Fibroblast of villous mesenchyme (primary cell): Measurements from ENCODE around the gene CDH20. TPM values are rescaled to one million over a fixed set of nuclear protein-coding genes. Genes with fewer than 3 reads are reported as not detected.

Experiments used
- DNase-seq: peaks from one replicate; pipeline ENCODE4 v3.0.0-alpha.2; 2010; ENCODE audit warnings: low read depth
- H3K4me3 ChIP-seq: 2 replicates; pipeline ENCODE4 v1.5.1; 2011; ENCODE audit warnings: low read depth, mild to moderate bottlenecking, low read length
- total RNA-seq: library from RNA; depleted of rRNA; stranded (reverse); fragments of >200 nt; gene quantifications from 2 replicates; pipeline ENCODE4 v1.2.3, GENCODE V29; 2012
- TF ChIP-seq, protein P1 (sequence below): IDR thresholded peaks from 2 replicates; pipeline ENCODE4 v1.5.1; 2012; ENCODE audit warnings: low read depth, mild to moderate bottlenecking, low read length; ENCODE audit not compliant: insufficient read depth

Gene CDH20
- total RNA-seq, 1 donor, result under 0.01 TPM

DNA sequence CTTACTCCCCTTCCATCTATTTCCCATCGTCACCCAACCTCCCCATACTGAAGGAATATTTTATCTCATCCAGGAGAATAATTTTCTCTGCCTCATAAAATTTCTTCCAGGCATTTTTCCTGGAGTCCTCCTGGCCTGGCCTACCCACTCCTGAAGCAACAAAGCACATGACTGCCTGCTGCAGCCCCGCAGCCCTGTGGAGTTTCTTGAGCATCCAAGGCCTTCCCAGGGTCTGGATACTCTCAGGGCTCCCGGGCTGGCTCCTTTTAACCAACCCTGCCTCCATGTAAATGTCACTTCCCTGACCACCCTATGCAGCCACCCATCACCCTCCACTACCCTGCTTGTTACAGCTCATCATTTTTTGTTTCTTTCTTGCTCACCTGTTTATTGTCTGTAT lies 64.0 kb downstream of the CDH20 start:
- H3K4me3 ChIP-seq, result no peak overlapping the region
- TF ChIP-seq, protein P1, sequence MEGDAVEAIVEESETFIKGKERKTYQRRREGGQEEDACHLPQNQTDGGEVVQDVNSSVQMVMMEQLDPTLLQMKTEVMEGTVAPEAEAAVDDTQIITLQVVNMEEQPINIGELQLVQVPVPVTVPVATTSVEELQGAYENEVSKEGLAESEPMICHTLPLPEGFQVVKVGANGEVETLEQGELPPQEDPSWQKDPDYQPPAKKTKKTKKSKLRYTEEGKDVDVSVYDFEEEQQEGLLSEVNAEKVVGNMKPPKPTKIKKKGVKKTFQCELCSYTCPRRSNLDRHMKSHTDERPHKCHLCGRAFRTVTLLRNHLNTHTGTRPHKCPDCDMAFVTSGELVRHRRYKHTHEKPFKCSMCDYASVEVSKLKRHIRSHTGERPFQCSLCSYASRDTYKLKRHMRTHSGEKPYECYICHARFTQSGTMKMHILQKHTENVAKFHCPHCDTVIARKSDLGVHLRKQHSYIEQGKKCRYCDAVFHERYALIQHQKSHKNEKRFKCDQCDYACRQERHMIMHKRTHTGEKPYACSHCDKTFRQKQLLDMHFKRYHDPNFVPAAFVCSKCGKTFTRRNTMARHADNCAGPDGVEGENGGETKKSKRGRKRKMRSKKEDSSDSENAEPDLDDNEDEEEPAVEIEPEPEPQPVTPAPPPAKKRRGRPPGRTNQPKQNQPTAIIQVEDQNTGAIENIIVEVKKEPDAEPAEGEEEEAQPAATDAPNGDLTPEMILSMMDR, result no peak

DNA sequence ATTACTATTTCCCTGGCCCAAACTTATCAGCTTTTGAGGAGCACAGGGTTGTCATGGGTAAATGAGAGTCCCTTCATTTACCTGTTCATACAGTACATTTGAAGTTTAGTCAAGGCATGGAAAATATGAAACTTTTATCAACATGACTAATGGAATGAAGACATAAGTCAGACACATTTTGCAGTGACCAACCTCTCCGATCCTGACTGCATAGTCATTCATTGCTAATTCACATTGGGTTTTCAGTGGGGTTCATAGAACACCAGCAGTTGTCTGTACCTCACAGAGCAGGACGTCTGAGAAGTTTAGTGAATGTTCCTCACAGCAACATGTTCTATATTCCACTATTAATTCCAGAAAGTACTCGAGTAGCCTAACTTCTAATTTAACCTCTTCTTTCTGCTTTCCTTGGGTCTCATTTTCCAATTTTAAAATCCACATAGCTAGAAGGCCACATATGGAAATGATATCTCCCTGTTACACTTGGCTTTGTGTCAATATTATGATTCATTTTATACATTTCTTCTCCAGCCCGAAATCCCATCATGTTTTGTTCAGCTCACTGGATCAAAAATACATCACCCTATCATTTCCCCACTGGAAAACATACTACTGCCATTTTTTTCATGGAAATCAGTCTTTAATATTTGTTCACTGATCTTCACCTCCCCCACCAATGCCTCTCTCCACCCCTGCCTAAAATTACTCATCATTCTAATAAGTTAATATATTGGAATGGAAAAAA lies 65.9 kb downstream of the CDH20 start:
- TF ChIP-seq, protein P1, result no peak
- peak; percentile 16 for DNase-seq
- no peak overlapping the region for H3K4me3 ChIP-seq

More for the DNA sequence above, 64.0 kb downstream of the CDH20 start:
- no peak for DNase-seq

DNA sequence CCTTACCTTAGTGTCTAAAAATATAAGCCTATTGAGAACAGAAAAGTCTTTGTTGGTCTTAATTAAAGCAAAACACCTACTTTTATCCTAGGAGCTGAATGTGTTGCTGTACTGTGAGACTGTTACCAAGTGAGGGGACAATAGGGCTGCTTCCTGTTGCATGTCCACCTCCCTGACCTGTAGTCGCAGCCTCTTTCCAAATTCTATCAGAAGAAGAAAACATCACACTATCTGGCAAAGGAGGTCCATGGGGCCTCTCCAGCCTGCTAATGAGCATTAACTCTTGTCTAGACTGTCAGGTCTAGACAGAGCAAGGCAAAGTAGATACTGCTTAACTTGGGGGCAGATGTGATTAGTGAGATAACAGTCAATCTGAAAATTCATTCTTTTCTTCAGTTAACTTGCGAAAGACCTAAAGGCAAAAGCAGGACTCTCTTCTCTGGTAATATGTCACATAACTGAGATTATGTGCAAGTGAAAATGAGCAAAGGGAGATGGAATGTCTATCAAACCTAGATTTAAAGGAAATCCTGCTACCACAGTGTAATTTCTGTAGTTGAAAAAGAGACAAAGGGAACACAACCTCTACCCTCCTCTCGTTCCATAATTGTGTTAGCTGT lies 66.9 kb downstream of the CDH20 start:
- DNase-seq, result no peak
- H3K4me3 ChIP-seq, result no peak overlapping the region
- TF ChIP-seq, protein P1, result no peak

DNA sequence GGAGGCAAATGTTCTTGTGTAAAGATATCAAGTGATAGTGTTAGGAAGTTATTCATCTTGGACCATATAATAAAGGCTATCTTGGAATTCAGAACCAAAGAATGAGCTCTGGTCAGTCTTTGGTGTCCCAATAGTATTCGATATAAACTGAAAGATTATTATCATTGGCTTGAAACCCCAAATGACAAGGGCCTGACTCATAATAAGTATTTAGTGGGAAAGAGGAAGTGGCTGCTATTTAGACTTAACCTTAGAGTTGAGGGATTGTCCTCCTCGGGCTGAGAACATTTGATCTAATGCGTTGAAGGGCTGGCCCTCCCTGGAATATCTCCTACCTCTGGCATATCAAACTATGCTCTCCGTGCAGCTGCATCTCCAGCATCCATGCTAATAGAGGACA lies 67.5 kb downstream of the CDH20 start:
- peak; percentile 17 for DNase-seq

DNA sequence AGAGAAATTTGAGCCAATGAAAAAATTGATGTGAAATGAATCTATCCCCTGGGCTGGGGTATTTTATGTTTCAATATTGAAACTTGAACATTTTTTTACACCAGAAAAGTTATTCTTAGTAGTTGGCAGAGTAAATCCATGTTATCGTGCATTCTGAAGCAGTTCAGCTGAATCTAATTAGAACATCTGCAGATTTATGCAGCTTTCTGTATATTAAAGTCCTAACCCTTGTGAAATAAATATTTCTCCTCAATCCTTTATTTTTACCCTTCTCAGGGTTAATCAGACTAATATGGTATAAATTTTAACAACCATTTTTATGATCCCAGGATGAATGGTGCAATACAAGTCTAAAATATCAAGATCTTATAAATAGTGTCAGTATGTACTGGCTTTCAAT lies 69.5 kb downstream of the CDH20 start:
- DNase-seq, result no peak
- TF ChIP-seq, protein P1, result no peak
- no peak overlapping the region for H3K4me3 ChIP-seq

More for the DNA sequence above, 67.5 kb downstream of the CDH20 start:
- H3K4me3 ChIP-seq, result no peak overlapping the region
- TF ChIP-seq, protein P1, result no peak

DNA sequence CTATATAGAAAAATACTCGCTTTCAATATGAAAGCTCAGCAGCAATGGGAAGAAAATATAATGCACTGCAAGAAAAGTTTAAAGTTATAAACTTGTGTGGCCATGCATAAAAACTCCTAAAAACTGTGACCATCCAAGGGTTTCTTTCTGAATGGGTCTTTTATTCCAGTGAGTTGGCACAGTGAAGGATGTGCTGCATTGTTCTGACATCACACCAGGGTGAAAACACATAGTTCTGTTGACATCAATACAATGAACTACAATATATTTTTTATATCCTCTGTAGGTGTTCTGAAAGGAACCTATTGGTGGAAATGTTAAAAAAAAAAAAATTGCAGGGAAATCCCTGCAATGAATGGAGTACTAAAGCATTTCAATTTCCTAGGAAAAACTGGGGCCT lies 80.2 kb downstream of the CDH20 start:
- no peak overlapping the region for H3K4me3 ChIP-seq
- DNase-seq, result no peak
- TF ChIP-seq, protein P1, result no peak

DNA sequence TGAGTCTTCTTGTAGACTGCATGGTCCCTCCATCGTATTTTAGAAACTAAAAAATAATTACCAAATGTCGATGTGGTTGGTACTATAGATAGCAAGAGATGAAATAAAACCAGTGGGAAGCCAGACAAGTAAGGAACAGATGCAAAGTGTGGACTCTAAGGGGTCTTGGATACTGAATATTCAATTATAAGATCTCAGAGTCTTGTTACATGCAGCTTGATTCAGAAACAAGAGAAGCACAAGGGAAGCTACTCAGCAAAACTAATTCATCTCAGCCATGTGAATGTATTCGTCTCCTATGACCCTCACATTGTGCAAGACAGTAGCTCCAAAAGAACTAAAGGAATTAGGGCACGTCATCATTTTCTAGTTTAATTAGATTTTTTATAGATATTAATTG lies 80.9 kb downstream of the CDH20 start:
- H3K4me3 ChIP-seq, result no peak overlapping the region
- no peak for DNase-seq
- TF ChIP-seq, protein P1, result no peak
